SK-N-SH (cell line): ENCODE data around the gene FAM227B. TPM values are rescaled to one million over a fixed set of nuclear protein-coding genes. Genes with fewer than 3 reads are reported as not detected.

Experiments used
- CTCF ChIA-PET: fragments of 300-600, 350-600 bp; formaldehyde crosslinking; extraction: SDS; loops from one replicate; lab custom pipeline; 2021; lab: Yijun Ruan, JAX
- POLR2A ChIA-PET: fragments of 350-600 bp; sonication (Branson Sonifier 250); formaldehyde crosslinking; extraction: SDS; loops from one replicate; lab custom pipeline; 2020; ENCODE audit warnings: antibody characterized with exemption, inconsistent platforms; lab: Yijun Ruan, JAX
- DNase-seq: peaks from one replicate; pipeline ENCODE4 v3.0.0; 2012
- H2AFZ ChIP-seq: fragments of 200-600 bp; sonication (generic); 2 replicates; pipeline ENCODE4 v1.8.1; 2016; ENCODE audit warnings: antibody characterized with exemption, mild to moderate bottlenecking, low read depth
- H3F3A ChIP-seq: fragments of 200-600 bp; sonication (generic); replicated peaks from 2 replicates; pipeline ENCODE3; 2016; ENCODE audit warnings: antibody characterized with exemption, mild to moderate bottlenecking; ENCODE audit not compliant: insufficient read depth
- H3K27ac ChIP-seq, 2 experiments: fragments of 200-500 bp in 1 of 2; fragments of 200-600 bp in 1 of 2; sonication (Bioruptor generic) in 1 of 2; sonication (generic), shearing (Covaris generic) in 1 of 2; 2 replicates each; pipeline versions ENCODE4 v1.5.1 to v1.6.1; 2014 to 2016; ENCODE audit warnings: low read depth in 2 of 2, inconsistent platforms in 1 of 2, low read length in 1 of 2, mild to moderate bottlenecking in 1 of 2, mixed read lengths in 1 of 2
- H3K27me3 ChIP-seq: fragments of 200-600 bp; sonication (generic), shearing (Covaris generic); 2 replicates; pipeline ENCODE4 v1.6.1; 2016; ENCODE audit warnings: mixed run types; ENCODE audit not compliant: insufficient read depth
- H3K36me3 ChIP-seq, 2 experiments: fragments of 200-500 bp in 1 of 2; fragments of 200-600 bp in 1 of 2; sonication (Bioruptor generic) in 1 of 2; sonication (generic) in 1 of 2; replicated peaks in 1 of 2; 2 replicates each; pipeline versions ENCODE3 to v1.5.1; 2014 to 2016; ENCODE audit warnings: low read length in 1 of 2, mild to moderate bottlenecking in 1 of 2; ENCODE audit not compliant: insufficient read depth in 2 of 2, control insufficient read depth in 1 of 2
- H3K4me1 ChIP-seq, 2 experiments: fragments of 200-500 bp in 1 of 2; fragments of 200-600 bp in 1 of 2; sonication (Bioruptor generic) in 1 of 2; sonication (generic), shearing (Covaris generic) in 1 of 2; 2 replicates each; pipeline versions ENCODE4 v1.5.1 to v1.6.1; 2014 to 2016; ENCODE audit warnings: low read depth in 1 of 2, low read length in 1 of 2, mixed run types in 1 of 2; ENCODE audit not compliant: insufficient read depth in 2 of 2, control insufficient read depth in 1 of 2
- H3K4me2 ChIP-seq: fragments of 200-600 bp; sonication (generic), shearing (Covaris generic); 2 replicates; pipeline ENCODE4 v1.6.1; 2017; ENCODE audit warnings: mixed run types
- H3K4me3 ChIP-seq, 2 experiments: fragments of 200-500 bp in 1 of 2; fragments of 200-600 bp in 1 of 2; sonication (Bioruptor generic) in 1 of 2; sonication (generic), shearing (Covaris generic) in 1 of 2; 2 replicates each; pipeline versions ENCODE4 v1.5.1 to v1.8.1; 2014 to 2016; ENCODE audit warnings: low read depth in 2 of 2, inconsistent platforms in 1 of 2, low read length in 1 of 2, mild to moderate bottlenecking in 1 of 2, mixed read lengths in 1 of 2, moderate library complexity in 1 of 2
- H3K79me2 ChIP-seq: fragments of 200-600 bp; sonication (generic); 2 replicates; pipeline ENCODE4 v1.8.1; 2017; ENCODE audit warnings: mild to moderate bottlenecking; ENCODE audit not compliant: insufficient read depth
- H3K9ac ChIP-seq: fragments of 200-600 bp; sonication (generic); 2 replicates; pipeline ENCODE4 v1.6.1; 2017; ENCODE audit warnings: mixed run types
- H3K9me2 ChIP-seq: fragments of 200-600 bp; sonication (generic); 2 replicates; pipeline ENCODE4 v1.6.1; 2017; ENCODE audit warnings: mixed run types
- H3K9me3 ChIP-seq: fragments of 200-600 bp; sonication (generic); 2 replicates; pipeline ENCODE4 v1.6.1; 2017; ENCODE audit warnings: mixed run types, mild to moderate bottlenecking, moderate library complexity
- H4K20me1 ChIP-seq: fragments of 200-600 bp; sonication (generic); 2 replicates; pipeline ENCODE4 v1.6.1; 2017; ENCODE audit warnings: mild to moderate bottlenecking, mixed run types; ENCODE audit not compliant: insufficient read depth
- ELF1 ChIP-seq: IDR thresholded peaks from 2 replicates; pipeline ENCODE4 v1.4.0; 2012
- EZH2phosphoT487 ChIP-seq: fragments of 200-600 bp; sonication (generic); IDR thresholded peaks from 2 replicates; pipeline ENCODE4 v1.6.1; 2017; ENCODE audit warnings: low read depth, mixed run types, mild to moderate bottlenecking, antibody characterized with exemption, moderate library complexity, borderline replicate concordance
- FOXJ3 ChIP-seq: sonication (generic); formaldehyde crosslinking; IDR thresholded peaks from 2 replicates; pipeline ENCODE4 v1.5.1; 2020; ENCODE audit warnings: mild to moderate bottlenecking, missing genetic modification reagents
- FOXM1 ChIP-seq: IDR thresholded peaks from 2 replicates; pipeline ENCODE4 v1.4.0; 2012; ENCODE audit warnings: low read depth, mild to moderate bottlenecking
- JUND ChIP-seq: IDR thresholded peaks from 2 replicates; pipeline ENCODE4 v1.4.0; 2012
- MEF2A ChIP-seq: IDR thresholded peaks from 2 replicates; pipeline ENCODE4 v1.4.0; 2012; ENCODE audit warnings: low read depth, borderline replicate concordance
- NRF1 ChIP-seq: IDR thresholded peaks from 2 replicates; pipeline ENCODE4 v1.6.1; 2012; ENCODE audit warnings: low read depth, mild to moderate bottlenecking, low read length
- PBX3 ChIP-seq: IDR thresholded peaks from 2 replicates; pipeline ENCODE4; 2012
- POLR2AphosphoS5 ChIP-seq: IDR thresholded peaks from 2 replicates; pipeline ENCODE4 v1.6.1; 2012; ENCODE audit warnings: low read depth, low read length
- RAD21 ChIP-seq: IDR thresholded peaks from 2 replicates; pipeline ENCODE4 v1.6.1; 2012; ENCODE audit warnings: mild to moderate bottlenecking, low read length
- RFX5 ChIP-seq: IDR thresholded peaks from 2 replicates; pipeline ENCODE4 v1.6.1; 2012; ENCODE audit warnings: mild to moderate bottlenecking, improper control_type of control experiment, low read length
- SIN3A ChIP-seq: IDR thresholded peaks from 2 replicates; pipeline ENCODE4 v1.6.1; 2012; ENCODE audit warnings: low read depth, mild to moderate bottlenecking, low read length, moderate library complexity, borderline replicate concordance
- SMC3 ChIP-seq: IDR thresholded peaks from 2 replicates; pipeline ENCODE4 v1.6.1; 2012; ENCODE audit warnings: low read depth, low read length, improper control_type of control experiment
- TCF12 ChIP-seq: IDR thresholded peaks from 2 replicates; pipeline ENCODE4 v1.4.0; 2012
- TEAD4 ChIP-seq: IDR thresholded peaks from 2 replicates; pipeline ENCODE4 v1.4.0; 2012; ENCODE audit warnings: mild to moderate bottlenecking, borderline replicate concordance; ENCODE audit not compliant: insufficient read depth
- ZBTB33 ChIP-seq: IDR thresholded peaks from 2 replicates; pipeline ENCODE4 v1.4.0; 2012; ENCODE audit warnings: low read depth, borderline replicate concordance
- WGBS: methylation state at CpG from one replicate; pipeline ENCODE4 v1.1.6; 2017; ENCODE audit warnings: low lambda C conversion rate; 5-methylcytosine and 5-hydroxymethylcytosine counted together
- polyA plus RNA-seq, 3 experiments: library from polyadenylated mRNA; depleted of rRNA; stranded (reverse); fragments of >200 nt; gene quantifications; 2 replicates each; pipeline ENCODE4 v1.2.3, GENCODE V29; 2012
- TF ChIP-seq, protein P1 (sequence below): IDR thresholded peaks from 2 replicates; pipeline ENCODE4 v1.4.0; 2012; ENCODE audit warnings: low read depth, borderline replicate concordance
- TF ChIP-seq, protein P2 (sequence below): fragments of 200-600 bp; sonication (generic); IDR thresholded peaks from 2 replicates; pipeline ENCODE4 v1.6.1; 2017; ENCODE audit warnings: antibody characterized with exemption, mild to moderate bottlenecking, moderate library complexity
- TF ChIP-seq, protein P3 (sequence below): IDR thresholded peaks from 2 replicates; pipeline ENCODE4 v1.4.0; 2012; ENCODE audit warnings: low read depth
- TF ChIP-seq, protein P4 (sequence below): fragments of 150-350 bp; IDR thresholded peaks from 2 replicates; pipeline ENCODE4 v1.6.1; 2017; ENCODE audit warnings: antibody characterized with exemption, low read length, low read depth, borderline replicate concordance

The FAM227B gene
- polyA plus RNA-seq, 1 of the 3 experiments (the other 2 are of a cell fraction): 4.4 TPM

- WGBS: 37% methylated on average over 1 of the region's 1 CpG
These were observed 90.5 kb downstream of the FAM227B start for GRCh38 chr15:49530092-49530491.

GRCh38 chr15:49528289-49528688 is 92.3 kb downstream of the FAM227B start:
- 64% methylated on average over 4 of the region's 4 CpGs for WGBS
- no peak overlapping the region for H3K9ac ChIP-seq
- H2AFZ ChIP-seq: no peak overlapping the region
- H3K9me2 ChIP-seq: no peaks in the 10 kb centered on the region
- H3K79me2 ChIP-seq: no peaks in the 10 kb centered on the region
- no peak overlapping the region for H3K4me2 ChIP-seq
- H3K27ac ChIP-seq: no peak overlapping the region
- DNase-seq: no peak
- ChIA-PET POLR2A (no interaction called here), CTCF (no interaction called here)
- no peaks in the 10 kb centered on the region for H4K20me1 ChIP-seq
- no peaks in the 10 kb centered on the region for H3K4me1 ChIP-seq
- H3K36me3 ChIP-seq: no peaks in the 10 kb centered on the region
- H3K4me3 ChIP-seq: no peak overlapping the region
- no peaks in the 10 kb centered on the region for H3K27me3 ChIP-seq
- H3F3A ChIP-seq: no peaks in the 10 kb centered on the region
- H3K9me3 ChIP-seq: no peaks in the 10 kb centered on the region
- TF ChIP-seq SIN3A (no peak), MEF2A (no peak), ELF1 (no peak), EZH2phosphoT487 (no peak), JUND (no peak), FOXJ3 (no peak), POLR2AphosphoS5 (no peak), NRF1 (no peak), RAD21 (no peak), FOXM1 (no peak), TEAD4 (no peak)
- TF ChIP-seq, protein P1, sequence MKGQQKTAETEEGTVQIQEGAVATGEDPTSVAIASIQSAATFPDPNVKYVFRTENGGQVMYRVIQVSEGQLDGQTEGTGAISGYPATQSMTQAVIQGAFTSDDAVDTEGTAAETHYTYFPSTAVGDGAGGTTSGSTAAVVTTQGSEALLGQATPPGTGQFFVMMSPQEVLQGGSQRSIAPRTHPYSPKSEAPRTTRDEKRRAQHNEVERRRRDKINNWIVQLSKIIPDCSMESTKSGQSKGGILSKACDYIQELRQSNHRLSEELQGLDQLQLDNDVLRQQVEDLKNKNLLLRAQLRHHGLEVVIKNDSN: no peak
- TF ChIP-seq, protein P2, sequence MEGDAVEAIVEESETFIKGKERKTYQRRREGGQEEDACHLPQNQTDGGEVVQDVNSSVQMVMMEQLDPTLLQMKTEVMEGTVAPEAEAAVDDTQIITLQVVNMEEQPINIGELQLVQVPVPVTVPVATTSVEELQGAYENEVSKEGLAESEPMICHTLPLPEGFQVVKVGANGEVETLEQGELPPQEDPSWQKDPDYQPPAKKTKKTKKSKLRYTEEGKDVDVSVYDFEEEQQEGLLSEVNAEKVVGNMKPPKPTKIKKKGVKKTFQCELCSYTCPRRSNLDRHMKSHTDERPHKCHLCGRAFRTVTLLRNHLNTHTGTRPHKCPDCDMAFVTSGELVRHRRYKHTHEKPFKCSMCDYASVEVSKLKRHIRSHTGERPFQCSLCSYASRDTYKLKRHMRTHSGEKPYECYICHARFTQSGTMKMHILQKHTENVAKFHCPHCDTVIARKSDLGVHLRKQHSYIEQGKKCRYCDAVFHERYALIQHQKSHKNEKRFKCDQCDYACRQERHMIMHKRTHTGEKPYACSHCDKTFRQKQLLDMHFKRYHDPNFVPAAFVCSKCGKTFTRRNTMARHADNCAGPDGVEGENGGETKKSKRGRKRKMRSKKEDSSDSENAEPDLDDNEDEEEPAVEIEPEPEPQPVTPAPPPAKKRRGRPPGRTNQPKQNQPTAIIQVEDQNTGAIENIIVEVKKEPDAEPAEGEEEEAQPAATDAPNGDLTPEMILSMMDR: no peak

More at GRCh38 chr15:49530092-49530491, 90.5 kb downstream of the FAM227B start:
- H4K20me1 ChIP-seq: no peaks in the 10 kb centered on the region
- DNase-seq: no peak
- no peak overlapping the region for H3K9ac ChIP-seq
- no peaks in the 10 kb centered on the region for H3K79me2 ChIP-seq
- H3K27me3 ChIP-seq: no peaks in the 10 kb centered on the region
- no peak overlapping the region for H3K4me2 ChIP-seq
- CTCF ChIA-PET: no interaction called here
- H3K4me3 ChIP-seq: no peak overlapping the region
- no peaks in the 10 kb centered on the region for H3K36me3 ChIP-seq
- H3F3A ChIP-seq: no peaks in the 10 kb centered on the region
- H3K27ac ChIP-seq: no peak overlapping the region
- POLR2A ChIA-PET: no interaction called here
- no peaks in the 10 kb centered on the region for H3K4me1 ChIP-seq
- H3K9me3 ChIP-seq: peaks cover 6% of the 10 kb centered on the region; the same call in 1 of the 2 replicates
- H3K9me2 ChIP-seq: no peaks in the 10 kb centered on the region
- H2AFZ ChIP-seq: no peak overlapping the region
- no peak for TF ChIP-seq PBX3
- TF ChIP-seq, protein P3, sequence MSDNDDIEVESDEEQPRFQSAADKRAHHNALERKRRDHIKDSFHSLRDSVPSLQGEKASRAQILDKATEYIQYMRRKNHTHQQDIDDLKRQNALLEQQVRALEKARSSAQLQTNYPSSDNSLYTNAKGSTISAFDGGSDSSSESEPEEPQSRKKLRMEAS: no peak
- TF ChIP-seq, protein P4, sequence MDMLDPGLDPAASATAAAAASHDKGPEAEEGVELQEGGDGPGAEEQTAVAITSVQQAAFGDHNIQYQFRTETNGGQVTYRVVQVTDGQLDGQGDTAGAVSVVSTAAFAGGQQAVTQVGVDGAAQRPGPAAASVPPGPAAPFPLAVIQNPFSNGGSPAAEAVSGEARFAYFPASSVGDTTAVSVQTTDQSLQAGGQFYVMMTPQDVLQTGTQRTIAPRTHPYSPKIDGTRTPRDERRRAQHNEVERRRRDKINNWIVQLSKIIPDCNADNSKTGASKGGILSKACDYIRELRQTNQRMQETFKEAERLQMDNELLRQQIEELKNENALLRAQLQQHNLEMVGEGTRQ: no peak
- no peak for TF ChIP-seq TCF12
- TF ChIP-seq ZBTB33: no peak
- no peak for TF ChIP-seq EZH2phosphoT487
- TF ChIP-seq RFX5: no peak
- no peak for TF ChIP-seq SMC3
- TF ChIP-seq, all 33 proteins: peak for 0
